Measurements from ENCODE around the gene CPPED1.

DNA sequence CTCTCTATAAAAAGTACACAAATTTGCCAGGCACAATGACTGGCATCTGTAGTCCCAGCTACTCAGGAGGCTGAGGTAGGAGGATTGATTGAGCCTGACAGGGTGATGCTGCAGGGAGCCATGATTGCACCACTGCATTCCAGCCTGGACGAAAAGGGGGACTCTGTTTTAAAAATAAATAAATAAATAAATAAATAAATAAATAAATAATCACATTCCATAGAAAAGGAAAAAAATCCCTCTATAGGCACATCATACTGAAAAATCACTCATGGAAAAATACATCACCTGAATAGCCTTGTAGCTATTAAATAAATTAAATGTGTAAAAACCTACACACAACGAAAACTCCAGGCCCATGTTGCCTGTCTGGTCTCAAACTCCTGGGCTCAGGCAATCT lies 56.4 kb downstream of the CPPED1 start:
- TF ChIP-seq, protein P1, sequence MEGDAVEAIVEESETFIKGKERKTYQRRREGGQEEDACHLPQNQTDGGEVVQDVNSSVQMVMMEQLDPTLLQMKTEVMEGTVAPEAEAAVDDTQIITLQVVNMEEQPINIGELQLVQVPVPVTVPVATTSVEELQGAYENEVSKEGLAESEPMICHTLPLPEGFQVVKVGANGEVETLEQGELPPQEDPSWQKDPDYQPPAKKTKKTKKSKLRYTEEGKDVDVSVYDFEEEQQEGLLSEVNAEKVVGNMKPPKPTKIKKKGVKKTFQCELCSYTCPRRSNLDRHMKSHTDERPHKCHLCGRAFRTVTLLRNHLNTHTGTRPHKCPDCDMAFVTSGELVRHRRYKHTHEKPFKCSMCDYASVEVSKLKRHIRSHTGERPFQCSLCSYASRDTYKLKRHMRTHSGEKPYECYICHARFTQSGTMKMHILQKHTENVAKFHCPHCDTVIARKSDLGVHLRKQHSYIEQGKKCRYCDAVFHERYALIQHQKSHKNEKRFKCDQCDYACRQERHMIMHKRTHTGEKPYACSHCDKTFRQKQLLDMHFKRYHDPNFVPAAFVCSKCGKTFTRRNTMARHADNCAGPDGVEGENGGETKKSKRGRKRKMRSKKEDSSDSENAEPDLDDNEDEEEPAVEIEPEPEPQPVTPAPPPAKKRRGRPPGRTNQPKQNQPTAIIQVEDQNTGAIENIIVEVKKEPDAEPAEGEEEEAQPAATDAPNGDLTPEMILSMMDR (IDR thresholded peaks at IDR 0.05), result no peak
- TF ChIP-seq POLR2A (IDR thresholded peaks at IDR 0.05), result no peak
